CD4-positive, CD25-positive, alpha-beta regulatory T cell (primary cell): ENCODE measurements around the gene GYPC. TPM values are rescaled to one million over a fixed set of nuclear protein-coding genes. Genes with fewer than 3 reads are reported as not detected.

Experiments
- ATAC-seq, 2 donors: fragments of 150-1000 bp; cut with Tn5 transposase; one replicate each; pipeline ENCODE4 v1.10.0; 2021; ENCODE audit warnings: low read depth in 2 of 2, moderate number of reproducible peaks in 2 of 2, moderate library complexity in 1 of 2
- DNase-seq, 3 donors: peaks; one replicate each; pipeline versions ENCODE4 v3.0.0 to v3.0.0-alpha.2; 2012 to 2022; ENCODE audit warnings: mixed read lengths in 1 of 3
- H3K27ac ChIP-seq: one replicate; pipeline ENCODE4 v1.7.0; 2013; ENCODE audit warnings: mild to moderate bottlenecking, low read length; ENCODE audit not compliant: insufficient read depth, poor library complexity, severe bottlenecking
- H3K27me3 ChIP-seq: one replicate; pipeline ENCODE4 v1.7.0; 2013; ENCODE audit warnings: low read length; ENCODE audit not compliant: control insufficient read depth, insufficient read depth
- H3K36me3 ChIP-seq: one replicate; pipeline ENCODE4 v1.7.0; 2013; ENCODE audit warnings: mild to moderate bottlenecking, low read length, moderate library complexity; ENCODE audit not compliant: control insufficient read depth, insufficient read depth
- H3K4me1 ChIP-seq: 2 replicates; pipeline ENCODE4 v1.7.0; 2013; ENCODE audit warnings: mild to moderate bottlenecking, low read length; ENCODE audit not compliant: insufficient read depth, control insufficient read depth, poor library complexity, severe bottlenecking
- H3K4me3 ChIP-seq: one replicate; pipeline ENCODE4 v1.7.0; 2013; ENCODE audit warnings: low read depth, mild to moderate bottlenecking, low read length, moderate library complexity
- H3K9me3 ChIP-seq, 2 experiments: 1 replicate in 1 of 2; 2 replicates in 1 of 2; pipeline ENCODE4 v1.7.0; 2013; ENCODE audit warnings: low read length in 2 of 2, mild to moderate bottlenecking in 1 of 2, moderate library complexity in 1 of 2; ENCODE audit not compliant: control insufficient read depth in 2 of 2
- H3K27ac Mint-ChIP-seq, 3 donors: one replicate each; pipeline ENCODE4 v1.8.0; 2020 to 2022; ENCODE audit warnings: mild to moderate bottlenecking in 3 of 3, mixed read lengths in 3 of 3, moderate library complexity in 2 of 3
- H3K27me3 Mint-ChIP-seq: one replicate; pipeline ENCODE4 v1.8.0; 2022; ENCODE audit warnings: mild to moderate bottlenecking, mixed read lengths
- H3K36me3 Mint-ChIP-seq: one replicate; pipeline ENCODE4 v1.8.0; 2020; ENCODE audit warnings: mixed read lengths
- H3K4me1 Mint-ChIP-seq, 4 donors: one replicate each; pipeline ENCODE4 v1.8.0; 2020 to 2022; ENCODE audit warnings: mixed read lengths in 4 of 4, mild to moderate bottlenecking in 1 of 4
- H3K4me3 Mint-ChIP-seq, 4 donors: one replicate each; pipeline ENCODE4 v1.8.0; 2020 to 2022; ENCODE audit warnings: mild to moderate bottlenecking in 4 of 4, mixed read lengths in 4 of 4, moderate library complexity in 3 of 4
- H3K9me3 Mint-ChIP-seq, 7 donors: one replicate each; pipeline ENCODE4 v1.8.0; 2020 to 2022; ENCODE audit warnings: mixed read lengths in 7 of 7, mild to moderate bottlenecking in 3 of 7, moderate library complexity in 2 of 7
- polyA plus RNA-seq, 4 donors: library from polyadenylated mRNA; unstranded; fragments of 300-500 nt; fragmentation: Illumina TruSeq; gene quantifications; one replicate each; pipeline ENCODE4 v1.2.3, GENCODE V29; 2021
- total RNA-seq: library from RNA; stranded (reverse); gene quantifications from one replicate; pipeline ENCODE4 v1.2.3, GENCODE V29; 2022

Gene GYPC
- total and polyA plus RNA-seq, 5 donors from 2014 or later = 75.2 to 210 (median 186) TPM

- ATAC-seq = no peak
- no peak overlapping the region for H3K27ac Mint-ChIP-seq
Observed at GRCh38 chr2:126703311-126703710, 47.4 kb downstream of the GYPC start.

GRCh38 chr2:126704434-126705160 is 48.6 kb downstream of the GYPC start:
- peaks cover 0 to 3% (median 0%) of the 10 kb centered on the region in 7 donors for H3K9me3 Mint-ChIP-seq
- Histone ChIP-seq H3K4me1 (no peaks in the 10 kb centered on the region), H3K4me3 (no peak overlapping the region), H3K27ac (no peak overlapping the region), H3K36me3 (no peaks in the 10 kb centered on the region), H3K27me3 (no peaks in the 10 kb centered on the region), H3K9me3 (no peaks in the 10 kb centered on the region)
- H3K4me1 Mint-ChIP-seq = peaks cover 0 to 9% (median 3%) of the 10 kb centered on the region in 4 donors
- H3K27me3 Mint-ChIP-seq = no peaks in the 10 kb centered on the region
- H3K27ac Mint-ChIP-seq = no peak overlapping the region
- DNase-seq (no peak), ATAC-seq (no peak)
- H3K4me3 Mint-ChIP-seq = no peak overlapping the region
- H3K36me3 Mint-ChIP-seq = peaks cover 13% of the 10 kb centered on the region

More at GRCh38 chr2:126703311-126703710, 47.4 kb downstream of the GYPC start:
- no peak overlapping the region for H3K4me3 Mint-ChIP-seq
- H3K4me1 Mint-ChIP-seq = peaks cover 0 to 13% (median 5%) of the 10 kb centered on the region in 4 donors
- Histone ChIP-seq H3K4me3 (no peak overlapping the region), H3K27ac (no peak overlapping the region), H3K27me3 (no peaks in the 10 kb centered on the region), H3K36me3 (no peaks in the 10 kb centered on the region), H3K9me3 (no peaks in the 10 kb centered on the region), H3K4me1 (no peaks in the 10 kb centered on the region)
- DNase-seq = no peak
- H3K9me3 Mint-ChIP-seq = peaks cover 0 to 3% (median 0%) of the 10 kb centered on the region in 7 donors
- peaks cover 19% of the 10 kb centered on the region for H3K36me3 Mint-ChIP-seq
- H3K27me3 Mint-ChIP-seq = no peaks in the 10 kb centered on the region

- peaks cover 0 to 5% (median 0%) of the 10 kb centered on the region in 7 donors for H3K9me3 Mint-ChIP-seq
- H3K4me1 Mint-ChIP-seq = peaks cover 0 to 3% (median under 1%) of the 10 kb centered on the region in 4 donors
- no peak overlapping the region for H3K4me3 Mint-ChIP-seq
- H3K36me3 Mint-ChIP-seq = no peaks in the 10 kb centered on the region
- Histone ChIP-seq H3K4me1 (no peaks in the 10 kb centered on the region), H3K27me3 (no peaks in the 10 kb centered on the region), H3K9me3 (no peaks in the 10 kb centered on the region), H3K4me3 (no peak overlapping the region), H3K36me3 (no peaks in the 10 kb centered on the region), H3K27ac (no peak overlapping the region)
- no peaks in the 10 kb centered on the region for H3K27me3 Mint-ChIP-seq
- DNase-seq (no peak), ATAC-seq (no peak)
- H3K27ac Mint-ChIP-seq = no peak overlapping the region
Observed at GRCh38 chr2:126707191-126707590, 51.2 kb downstream of the GYPC start.

GRCh38 chr2:126707941-126708340 is 52.0 kb downstream of the GYPC start:
- Mint-ChIP-seq H3K9me3 (peaks cover 0 to 5% (median 0%) of the 10 kb centered on the region in 7 donors), H3K27ac (no peak overlapping the region), H3K27me3 (no peaks in the 10 kb centered on the region), H3K36me3 (no peaks in the 10 kb centered on the region), H3K4me3 (no peak overlapping the region), H3K4me1 (no peaks in the 10 kb centered on the region)
- H3K4me1 ChIP-seq = no peaks in the 10 kb centered on the region
- H3K4me3 ChIP-seq = no peak overlapping the region
- H3K36me3 ChIP-seq = no peaks in the 10 kb centered on the region
- DNase-seq (no peak), ATAC-seq (no peak)
- no peak overlapping the region for H3K27ac ChIP-seq
- H3K27me3 ChIP-seq = no peaks in the 10 kb centered on the region
- H3K9me3 ChIP-seq = no peaks in the 10 kb centered on the region

GRCh38 chr2:126714191-126714965 is 58.4 kb downstream of the GYPC start:
- Mint-ChIP-seq H3K27me3 (peaks cover 7% of the 10 kb centered on the region), H3K9me3 (peaks cover 0 to 2% (median 0%) of the 10 kb centered on the region in 7 donors), H3K4me3 (no peak overlapping the region), H3K36me3 (no peaks in the 10 kb centered on the region), H3K27ac (peak overlapping the region in 1 of 3 donors; percentile 22), H3K4me1 (no peaks in the 10 kb centered on the region)
- Histone ChIP-seq H3K4me3 (no peak overlapping the region), H3K27ac (no peak overlapping the region), H3K4me1 (no peaks in the 10 kb centered on the region), H3K9me3 (no peaks in the 10 kb centered on the region), H3K27me3 (no peaks in the 10 kb centered on the region), H3K36me3 (no peaks in the 10 kb centered on the region)
- DNase-seq (no peak), ATAC-seq (no peak)

- no peak for DNase-seq
- Histone ChIP-seq H3K4me1 (no peaks in the 10 kb centered on the region), H3K4me3 (no peak overlapping the region), H3K36me3 (no peaks in the 10 kb centered on the region), H3K27me3 (no peaks in the 10 kb centered on the region), H3K9me3 (no peaks in the 10 kb centered on the region), H3K27ac (no peak overlapping the region)
- no peak for ATAC-seq
- H3K27me3 Mint-ChIP-seq = peaks cover 7% of the 10 kb centered on the region
- H3K36me3 Mint-ChIP-seq = no peaks in the 10 kb centered on the region
- H3K27ac Mint-ChIP-seq = peak overlapping the region in 1 of 3 donors; percentile 37
- no peaks in the 10 kb centered on the region for H3K4me1 Mint-ChIP-seq
- peaks cover 0 to 3% (median 0%) of the 10 kb centered on the region in 7 donors for H3K9me3 Mint-ChIP-seq
- no peak overlapping the region for H3K4me3 Mint-ChIP-seq
Observed at GRCh38 chr2:126715111-126715510, 59.2 kb downstream of the GYPC start.

GRCh38 chr2:126715576-126716406 is 59.8 kb downstream of the GYPC start:
- Mint-ChIP-seq H3K27ac (no peak overlapping the region), H3K4me1 (no peaks in the 10 kb centered on the region), H3K9me3 (peaks cover 0 to 3% (median 0%) of the 10 kb centered on the region in 7 donors), H3K36me3 (no peaks in the 10 kb centered on the region), H3K27me3 (peaks cover 7% of the 10 kb centered on the region), H3K4me3 (no peak overlapping the region)
- no peak overlapping the region for H3K27ac ChIP-seq
- no peaks in the 10 kb centered on the region for H3K27me3 ChIP-seq
- no peak for DNase-seq
- H3K4me1 ChIP-seq = no peaks in the 10 kb centered on the region
- ATAC-seq = no peak
- H3K4me3 ChIP-seq = no peak overlapping the region
- H3K36me3 ChIP-seq = no peaks in the 10 kb centered on the region
- no peaks in the 10 kb centered on the region for H3K9me3 ChIP-seq
